SIG-M5 (cell line): ENCODE data around the gene DOCK1.

Source experiments
- DNase-seq: peaks from one replicate; lab custom pipeline; 2025; lab: John Stamatoyannopoulos, UW

Gene DOCK1

DNA sequence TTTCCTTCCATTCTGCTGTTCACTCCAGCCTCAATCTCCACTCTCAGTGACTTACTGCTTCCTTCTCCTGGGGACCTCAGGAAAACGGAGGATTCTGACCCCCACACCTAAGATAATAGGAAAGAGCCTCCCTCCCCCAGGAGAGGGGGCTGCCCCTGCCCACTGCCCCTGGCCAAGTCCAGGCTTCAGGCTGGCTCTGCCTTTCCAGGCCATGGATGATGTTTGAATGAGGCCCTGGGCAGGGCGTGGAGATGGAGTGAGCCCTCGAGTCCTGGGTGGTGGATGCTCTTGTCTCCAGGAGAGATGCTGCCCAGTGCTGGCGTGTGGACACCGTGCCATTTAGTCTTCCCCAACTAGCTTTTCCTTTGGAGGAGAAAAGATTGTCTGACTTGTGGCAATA, 184.2 kb downstream of the DOCK1 start:
- DNase-seq, result no peak

GRCh38 chr10:127090138-127090537, 184.9 kb downstream of the DOCK1 start:
- DNase-seq, result no peak

GRCh38 chr10:127091354-127091753, 186.1 kb downstream of the DOCK1 start:
- no peak for DNase-seq

- no peak for DNase-seq
These were observed 187.7 kb downstream of the DOCK1 start for GRCh38 chr10:127092916-127093315.

DNA sequence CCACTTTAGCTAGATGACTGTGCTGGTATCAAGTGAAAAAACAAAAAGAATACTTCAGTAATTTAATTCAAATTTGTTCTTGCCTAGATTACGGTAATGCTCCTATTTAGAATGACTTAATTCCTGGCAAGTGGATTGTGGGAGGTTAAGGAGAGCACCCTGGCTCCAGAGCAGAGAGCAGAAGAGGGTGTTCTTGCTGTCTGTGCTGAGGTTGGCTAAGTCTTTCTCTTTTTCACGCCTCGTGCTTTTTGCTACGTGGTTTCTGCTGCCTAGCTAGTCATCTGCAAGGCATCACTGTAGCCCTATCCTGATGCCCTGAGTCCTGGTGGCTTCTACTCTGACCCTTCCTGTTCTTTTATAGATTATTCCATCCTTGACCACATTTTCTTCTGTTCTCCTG, 189.8 kb downstream of the DOCK1 start:
- no peak for DNase-seq

- no peak for DNase-seq
These were observed 195.9 kb downstream of the DOCK1 start for GRCh38 chr10:127100983-127101615.

- no peak for DNase-seq
These were observed 196.9 kb downstream of the DOCK1 start for GRCh38 chr10:127102176-127102575.

DNA sequence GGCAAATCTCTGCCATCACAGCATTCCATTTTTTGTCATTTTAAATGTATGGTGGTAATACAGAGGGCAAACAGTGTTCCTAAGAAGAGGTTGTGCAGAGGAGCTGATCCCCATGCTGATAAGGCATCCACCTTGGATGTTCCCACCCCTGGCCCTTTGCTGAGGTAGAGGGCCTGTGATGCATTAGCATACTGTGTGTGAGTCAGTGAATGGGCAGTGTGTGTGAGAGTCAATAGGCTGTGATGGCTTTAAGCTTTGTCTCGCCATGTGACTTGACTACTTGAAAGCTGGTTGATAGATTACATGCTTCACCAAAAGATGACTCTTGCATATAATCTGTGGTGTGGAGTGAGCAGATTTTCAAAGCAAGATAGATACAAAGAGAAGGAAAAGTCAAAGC, 209.9 kb downstream of the DOCK1 start:
- DNase-seq, result no peak

DNA sequence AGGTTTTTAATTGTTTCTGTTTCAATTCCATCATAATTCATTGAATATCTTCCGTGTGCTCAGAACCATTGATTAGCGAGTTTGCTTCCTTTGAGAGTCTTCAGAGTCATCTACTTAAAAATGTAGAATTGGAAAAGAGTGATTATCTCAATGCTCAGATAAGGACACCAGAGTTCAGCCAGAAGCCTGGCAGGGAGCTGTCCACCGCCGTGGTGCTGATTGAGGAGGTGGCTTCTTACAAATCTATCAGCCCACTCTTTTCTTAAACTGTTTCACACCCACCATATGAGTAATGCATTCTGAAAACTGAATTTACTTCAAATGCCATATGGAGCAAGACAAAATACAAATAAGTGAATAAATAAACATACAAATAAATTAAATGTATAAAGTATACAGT, 211.9 kb downstream of the DOCK1 start:
- DNase-seq, result no peak

- no peak for DNase-seq
These were observed 212.8 kb downstream of the DOCK1 start for GRCh38 chr10:127118034-127118433.

DNA sequence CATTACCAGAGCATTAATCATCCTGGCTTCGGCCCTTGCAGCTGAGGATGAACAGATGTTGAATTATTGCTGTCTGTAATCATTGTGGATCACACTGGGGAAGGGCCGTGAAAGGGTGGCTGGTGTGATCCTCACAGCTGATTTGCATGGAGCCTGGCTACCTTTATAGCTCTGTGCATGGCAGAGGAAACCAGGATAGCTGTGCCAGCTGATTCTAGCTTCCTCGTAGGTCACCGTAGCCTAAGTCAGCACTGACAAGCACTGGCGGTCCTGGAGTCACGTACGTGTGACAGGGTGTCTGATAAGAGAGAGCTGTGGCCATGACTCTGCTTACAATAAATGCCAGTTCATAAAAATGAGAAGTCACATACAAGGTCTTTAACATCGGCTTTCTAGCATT, 214.7 kb downstream of the DOCK1 start:
- DNase-seq, result no peak

DNA sequence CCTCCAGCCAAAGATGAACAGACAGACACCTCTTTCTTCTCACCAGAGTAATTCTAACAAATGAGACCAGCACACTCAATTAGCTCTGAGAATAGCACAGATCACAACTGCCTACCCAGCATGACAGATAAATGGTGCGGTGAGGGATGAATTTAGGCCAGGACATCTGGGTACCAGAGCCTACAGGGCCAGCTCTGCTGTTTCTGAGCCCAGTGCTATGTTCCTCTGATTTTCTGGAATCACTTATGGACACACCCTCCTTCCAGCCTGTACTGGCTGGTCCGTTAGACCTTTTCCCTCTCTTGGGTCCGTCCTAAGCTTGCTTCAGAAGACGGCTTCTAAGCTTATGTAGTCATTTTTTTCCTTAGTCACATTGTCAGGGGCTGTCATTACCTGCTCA, 217.6 kb downstream of the DOCK1 start:
- DNase-seq, result no peak

GRCh38 chr10:127123626-127124025, 218.4 kb downstream of the DOCK1 start:
- DNase-seq, result no peak

DNA sequence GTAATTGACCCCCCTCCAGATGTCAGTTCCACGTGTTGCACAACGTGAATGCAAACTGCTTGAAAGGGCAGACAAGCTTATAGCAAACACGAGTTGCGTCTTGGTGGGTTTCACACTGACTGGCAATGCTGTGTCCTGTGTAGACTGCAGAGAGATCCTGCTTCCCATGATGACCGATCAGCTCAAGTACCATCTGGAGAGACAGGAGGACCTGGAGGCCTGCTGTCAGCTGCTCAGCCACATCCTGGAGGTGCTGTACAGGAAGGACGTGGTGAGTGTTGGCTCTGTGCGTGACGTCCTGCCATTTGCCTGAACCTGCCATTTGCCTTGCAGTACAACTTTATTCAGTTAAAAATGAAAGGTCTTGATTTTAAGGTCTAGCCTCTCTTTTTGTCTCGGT, 220.1 kb downstream of the DOCK1 start:
- no peak for DNase-seq

GRCh38 chr10:127127822-127128221, 222.6 kb downstream of the DOCK1 start:
- DNase-seq, result no peak

GRCh38 chr10:127129104-127129503, 223.9 kb downstream of the DOCK1 start:
- DNase-seq, result no peak

- DNase-seq, result no peak
These were observed 227.2 kb downstream of the DOCK1 start for GRCh38 chr10:127132451-127132850.

DNA sequence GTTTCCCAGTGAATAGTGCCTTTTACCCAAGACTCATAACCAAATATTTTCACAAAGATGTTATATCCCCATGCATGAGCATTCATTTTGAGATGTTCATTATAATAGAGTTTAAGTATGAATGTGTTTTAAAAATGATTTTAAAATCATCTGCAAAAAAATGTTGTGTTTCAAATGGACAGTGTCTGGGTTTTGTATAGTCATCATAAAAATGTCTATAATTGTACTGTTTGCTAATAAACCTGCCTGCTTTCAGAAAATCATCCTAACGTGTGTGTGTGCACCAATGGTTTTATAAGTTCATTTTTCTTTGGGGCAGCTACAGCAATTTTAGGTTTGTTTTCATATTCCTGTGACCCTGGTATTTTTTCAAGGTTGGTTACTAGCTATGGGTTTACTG, 228.0 kb downstream of the DOCK1 start:
- no peak for DNase-seq

- DNase-seq, result no peak
These were observed 228.7 kb downstream of the DOCK1 start for GRCh38 chr10:127133672-127134500.

- peak; percentile 1 for DNase-seq
These were observed 230.8 kb downstream of the DOCK1 start for GRCh38 chr10:127135844-127136577.

GRCh38 chr10:127137391-127137790, 232.2 kb downstream of the DOCK1 start:
- no peak for DNase-seq

DNA sequence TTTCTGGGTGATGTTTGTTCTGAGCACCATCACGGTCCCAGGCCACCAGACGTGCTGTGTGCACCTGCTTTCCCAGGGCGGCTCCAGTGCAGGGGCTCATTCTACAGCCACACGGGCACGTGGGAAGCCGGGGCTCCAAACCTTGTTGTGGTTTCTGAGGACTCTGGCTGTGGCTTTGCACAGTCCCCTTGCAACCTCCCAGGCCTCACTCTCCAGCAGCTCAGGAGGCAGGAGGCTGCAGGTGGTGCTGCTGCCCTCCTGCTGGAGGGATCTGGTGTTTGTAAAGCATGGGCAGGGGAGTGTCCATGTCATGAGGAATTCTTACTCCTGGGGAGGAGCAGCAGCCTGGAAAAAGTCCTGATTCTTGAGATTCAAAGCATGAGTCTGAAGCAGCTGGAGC, 236.9 kb downstream of the DOCK1 start:
- DNase-seq, result no peak

DNA sequence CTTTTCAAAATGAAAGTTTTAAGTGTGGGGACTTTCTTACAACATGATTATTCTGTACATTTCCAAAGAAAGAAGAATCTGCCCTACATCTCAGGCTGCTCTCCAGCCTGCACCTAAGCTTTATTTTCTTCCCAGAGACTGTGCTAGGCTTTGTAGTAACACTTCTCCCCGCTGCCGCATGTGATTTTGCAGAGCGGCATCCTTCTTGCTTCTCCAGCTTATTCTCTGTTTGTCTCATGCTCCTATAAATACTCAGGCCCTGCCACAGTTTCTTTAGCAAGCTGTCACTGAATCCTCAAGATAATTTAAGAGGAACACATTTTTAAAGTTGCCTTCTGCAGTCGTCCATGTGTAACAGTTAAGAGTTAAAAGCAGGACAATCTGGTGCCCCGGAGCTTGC, 237.6 kb downstream of the DOCK1 start:
- no peak for DNase-seq
